Activated CD4-positive, alpha-beta T cell treated with anti-CD3 and anti-CD28 coated beads, Interleukin-2, amount 50 U/mL, for 48 hours (primary cell): ENCODE measurements around the gene IL16.
"Not testable (repeated sequence)": the region's sequence is repeated elsewhere in the genome, so short reads cannot be mapped to it uniquely, and the experiment has no call there.

ENCODE experiments used
- DNase-seq, 2 experiments: peaks; one replicate each; pipeline ENCODE4 v3.0.0-alpha.2; 2020

The IL16 gene

GRCh38 chr15:81174792-81175327 is 21.8 kb upstream of the IL16 start:
- DNase-seq, result no peak

DNA sequence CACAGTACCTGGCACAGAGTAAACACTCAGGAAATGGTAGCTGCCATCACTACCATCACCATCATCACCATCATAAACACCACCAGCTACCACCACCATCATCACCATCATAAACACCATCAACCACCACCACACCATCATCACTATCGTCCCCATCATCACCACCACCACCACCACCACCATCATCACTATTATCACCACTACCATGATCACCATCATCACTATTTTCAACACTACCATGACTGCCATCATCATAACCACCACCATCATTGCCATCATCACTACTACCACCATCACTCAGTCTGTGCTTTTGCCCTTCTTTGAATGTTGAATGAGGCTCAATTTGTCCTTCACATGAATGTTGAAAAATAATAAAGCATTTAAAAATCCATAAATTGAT is 21.2 kb upstream of the IL16 start:
- DNase-seq, result no peak

DNA sequence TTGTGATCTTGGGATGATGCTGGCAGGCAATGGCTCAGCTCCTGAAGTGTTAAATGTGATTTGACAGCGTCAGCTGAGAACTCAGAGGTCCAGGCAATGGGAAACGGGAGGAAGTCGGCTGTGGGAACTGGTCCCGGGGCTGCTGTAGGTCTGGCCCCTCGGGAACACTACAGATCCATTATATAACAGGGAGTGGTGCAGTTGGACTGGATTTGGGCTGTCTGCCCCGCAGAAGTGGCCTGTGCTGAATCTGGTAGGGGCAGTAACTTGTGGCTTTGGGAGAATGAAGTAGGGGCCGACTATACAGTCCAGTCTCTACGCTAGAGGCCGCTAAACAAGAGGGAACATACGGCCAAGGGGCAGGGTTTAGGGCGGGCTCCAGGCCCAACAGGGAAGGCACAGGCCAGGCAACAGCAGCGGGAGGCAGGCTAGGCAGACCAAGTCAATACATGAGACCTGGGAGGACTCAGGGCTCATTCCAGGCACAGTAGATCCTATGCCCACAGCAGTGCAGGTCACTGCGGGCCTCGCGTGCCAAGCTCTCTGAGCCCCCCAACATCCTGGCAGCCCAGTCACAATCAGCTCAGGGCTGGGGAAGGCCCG is 20.3 kb upstream of the IL16 start:
- no peak for DNase-seq

- no peak for DNase-seq
These were observed 18.3 kb upstream of the IL16 start for GRCh38 chr15:81178365-81178764.

DNA sequence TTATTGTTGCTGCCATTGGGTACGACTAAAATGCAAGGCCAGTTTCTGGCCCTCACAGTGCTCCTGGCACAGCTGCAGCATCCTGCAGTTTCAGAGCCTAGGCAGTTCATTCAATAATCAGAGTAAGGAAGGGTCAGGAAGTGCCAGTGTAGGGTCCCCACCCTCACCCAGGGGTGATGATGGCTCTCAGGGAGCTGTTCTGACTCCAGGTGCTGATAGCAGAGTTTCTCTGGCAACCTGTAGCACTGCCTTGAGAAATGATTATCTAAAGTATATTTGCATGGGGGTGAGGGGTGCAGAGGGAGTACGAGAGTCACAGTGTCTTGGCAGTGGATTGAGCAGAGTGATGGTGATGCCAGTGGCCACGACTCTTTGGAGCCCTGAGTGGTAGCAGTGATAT is 15.5 kb upstream of the IL16 start:
- DNase-seq, result no peak

GRCh38 chr15:81182031-81182755 is 14.5 kb upstream of the IL16 start:
- DNase-seq, result no peak

- DNase-seq, result no peak
These were observed 13.8 kb upstream of the IL16 start for GRCh38 chr15:81182756-81183438.

GRCh38 chr15:81183439-81183775 is 13.3 kb upstream of the IL16 start:
- no peak for DNase-seq

DNA sequence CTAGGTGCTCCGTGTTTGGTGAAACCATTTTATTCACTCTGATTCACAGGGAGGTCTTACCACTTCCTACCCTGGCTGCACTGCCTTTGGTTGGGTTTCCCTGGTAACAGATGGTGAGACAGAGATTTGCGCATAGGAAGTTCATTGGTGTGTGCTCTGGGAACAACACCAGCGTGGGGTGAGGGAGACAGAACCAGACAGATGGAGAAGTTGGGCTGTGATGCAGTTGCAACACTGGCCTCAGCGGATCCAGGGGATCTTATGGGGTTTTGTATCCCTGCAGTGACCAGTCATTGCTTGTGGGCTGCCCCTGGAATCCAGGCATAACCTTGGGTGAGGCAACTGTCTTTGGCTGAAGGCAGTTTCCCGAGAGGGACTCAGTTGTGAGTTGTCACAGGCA is 12.5 kb upstream of the IL16 start:
- no peak for DNase-seq

GRCh38 chr15:81185631-81186295 is 10.9 kb upstream of the IL16 start:
- DNase-seq, result no peak

GRCh38 chr15:81188354-81188753 is 8.3 kb upstream of the IL16 start:
- DNase-seq, result no peak

DNA sequence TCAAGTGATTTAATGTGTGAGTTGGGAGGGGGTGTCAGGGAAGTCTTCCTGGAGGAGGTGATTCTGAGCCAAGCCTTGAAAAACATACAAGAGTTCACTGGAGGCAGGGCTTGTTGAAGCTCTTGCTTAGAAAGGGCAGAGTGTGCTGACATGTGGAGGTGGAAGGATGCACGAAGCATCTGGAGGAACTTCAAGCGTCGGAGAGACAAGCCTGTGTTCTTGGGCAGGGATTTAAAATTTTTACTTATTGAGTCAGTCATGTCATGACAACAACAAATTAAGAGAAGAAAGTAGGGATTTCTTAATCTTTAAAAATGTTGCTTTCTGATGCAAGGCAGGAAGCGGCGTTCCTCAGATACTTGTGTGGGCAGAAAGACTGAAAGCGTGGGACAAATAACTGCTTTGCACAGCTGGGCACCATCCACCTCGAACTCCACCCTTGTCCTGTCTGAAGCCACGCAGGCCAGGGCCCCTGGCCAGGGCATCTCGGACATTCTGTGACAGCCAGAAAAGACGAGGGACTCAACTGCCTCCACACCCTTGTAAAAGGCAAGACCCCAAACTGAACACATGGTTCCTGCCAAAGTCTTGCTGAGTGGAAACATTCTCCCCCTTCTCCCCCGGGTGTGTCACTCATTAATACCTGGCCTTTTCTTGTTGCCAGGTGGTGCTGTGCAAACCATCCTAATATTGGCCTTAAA is 6.9 kb upstream of the IL16 start:
- DNase-seq, result no peak

DNA sequence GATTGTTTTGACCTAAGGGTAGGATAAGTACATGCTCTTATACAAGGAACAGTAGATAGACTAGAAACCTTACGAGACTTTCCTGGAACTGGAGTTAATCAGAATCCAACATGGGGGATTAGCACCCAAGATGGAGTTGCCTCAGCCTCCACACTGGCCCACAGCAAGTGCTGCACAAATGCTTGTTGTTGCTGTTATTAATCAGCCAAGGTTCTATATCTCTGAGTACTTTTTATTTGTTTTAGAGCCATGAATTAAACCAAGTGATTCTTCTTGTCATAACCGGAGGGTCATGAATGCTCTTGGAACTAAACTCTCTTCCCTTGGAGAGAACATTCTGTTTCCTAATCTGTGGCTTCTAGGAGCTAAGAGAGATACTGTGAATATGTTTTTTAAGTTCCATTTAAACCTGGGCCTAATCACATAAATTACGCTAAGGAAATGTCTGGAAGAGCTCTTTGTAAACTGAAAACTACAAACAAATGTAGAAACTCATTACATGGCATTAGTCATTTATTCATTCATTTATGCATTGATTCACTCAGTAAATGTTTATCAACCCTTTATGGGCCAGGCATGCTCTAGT is 5.7 kb upstream of the IL16 start:
- no peak for DNase-seq

GRCh38 chr15:81191701-81192100 is 5.0 kb upstream of the IL16 start:
- DNase-seq, result no peak

- DNase-seq, result no peak
These were observed 2.0 kb upstream of the IL16 start for GRCh38 chr15:81194723-81195122.

- no peak for DNase-seq
These were observed 1.3 kb upstream of the IL16 start for GRCh38 chr15:81195339-81195864.

DNA sequence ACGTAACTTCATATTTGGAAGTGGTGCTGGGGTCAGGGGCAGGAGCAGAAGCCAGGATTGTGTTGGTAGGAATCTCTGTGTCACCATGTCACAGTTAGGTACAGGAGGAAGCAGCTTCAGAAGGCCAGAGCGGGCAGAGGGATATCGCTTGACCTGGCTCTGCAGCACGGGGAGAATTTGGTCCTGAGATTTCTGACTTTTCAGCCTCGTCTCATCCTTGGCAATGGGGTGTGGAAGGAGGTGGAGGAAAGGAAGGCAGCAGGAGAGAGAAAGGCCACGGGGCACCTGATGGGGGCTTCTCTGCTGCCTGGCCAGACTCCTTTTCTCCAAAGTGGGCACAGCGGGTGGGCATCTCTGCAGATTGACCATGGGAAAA is 564 bp downstream of the IL16 start:
- no peak for DNase-seq

GRCh38 chr15:81197688-81198281 is 1.1 kb downstream of the IL16 start:
- DNase-seq, result no peak

DNA sequence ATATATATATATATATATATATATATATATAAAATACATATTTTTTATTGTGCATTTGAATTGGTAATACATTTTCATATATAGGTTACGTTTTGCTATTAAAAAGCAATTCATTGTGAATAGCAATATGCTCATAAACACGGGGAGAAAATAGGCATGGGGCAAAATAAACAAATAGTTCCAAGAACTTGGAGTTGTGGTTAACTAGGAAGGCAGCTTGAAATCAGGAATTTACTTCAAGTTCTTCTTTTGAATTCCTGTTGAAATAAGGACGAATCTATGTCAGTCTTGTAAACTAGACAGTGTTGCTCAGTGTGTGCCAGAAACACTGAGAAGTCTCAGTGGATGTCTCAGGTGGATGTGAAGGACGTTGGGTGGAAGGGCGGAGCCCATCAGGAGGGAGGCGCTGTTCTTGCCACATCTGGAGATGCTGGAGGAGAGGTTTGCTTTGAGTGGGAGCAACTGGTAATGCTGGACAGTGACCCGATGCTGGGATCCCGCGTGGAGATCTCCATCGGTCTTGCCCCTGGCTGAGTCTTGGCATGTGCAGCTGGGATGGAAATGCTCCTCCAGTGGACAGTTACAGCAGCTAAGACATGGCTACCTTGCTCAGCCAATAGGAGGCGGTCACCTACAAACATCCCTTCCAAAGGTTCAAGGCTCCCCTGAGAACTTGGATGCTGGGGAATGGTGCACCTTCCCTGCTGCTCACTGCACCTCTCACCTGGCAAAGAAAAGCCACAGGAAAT is 2.5 kb downstream of the IL16 start:
- no peak for DNase-seq

DNA sequence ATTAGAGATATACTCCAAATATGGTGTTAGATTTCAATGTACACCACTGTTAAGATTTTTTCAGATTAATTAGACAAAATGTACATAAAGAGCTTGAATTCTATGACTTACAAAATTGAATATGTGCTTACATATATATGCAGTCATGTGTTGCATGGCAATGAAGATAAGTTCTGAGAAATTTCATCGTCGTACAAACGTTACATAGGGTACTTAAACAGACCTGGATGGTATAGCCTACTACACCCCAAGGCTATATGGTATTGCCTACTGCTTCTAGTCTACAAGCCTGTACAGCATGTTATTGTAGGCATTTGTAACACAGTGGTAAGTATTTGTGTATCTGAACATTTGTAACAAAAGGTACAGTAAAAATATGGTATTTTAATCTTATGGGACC is 9.3 kb downstream of the IL16 start:
- DNase-seq, result no peak

DNA sequence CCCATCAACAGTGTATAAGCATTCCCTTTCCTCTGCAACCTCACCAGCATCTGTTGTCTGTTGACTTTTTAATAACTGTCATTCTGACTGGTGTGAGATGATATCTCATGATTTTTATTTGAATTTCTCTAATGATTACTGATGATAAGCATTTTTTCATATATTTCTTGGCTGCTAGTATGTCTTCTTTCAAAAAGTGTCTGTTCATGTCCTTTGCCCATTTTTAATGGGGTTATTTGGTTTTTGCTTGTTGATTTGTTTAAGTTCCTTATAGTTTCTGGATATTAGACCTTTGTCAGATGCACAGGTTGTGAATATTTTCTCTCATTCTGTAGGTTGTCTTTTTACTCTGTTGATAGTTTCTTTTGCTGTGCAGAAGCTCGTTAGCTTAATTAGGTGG is 11.3 kb downstream of the IL16 start:
- not testable (repeated sequence) for DNase-seq
